ENCODE measurements around the gene ASTN1.

The ASTN1 gene

DNA sequence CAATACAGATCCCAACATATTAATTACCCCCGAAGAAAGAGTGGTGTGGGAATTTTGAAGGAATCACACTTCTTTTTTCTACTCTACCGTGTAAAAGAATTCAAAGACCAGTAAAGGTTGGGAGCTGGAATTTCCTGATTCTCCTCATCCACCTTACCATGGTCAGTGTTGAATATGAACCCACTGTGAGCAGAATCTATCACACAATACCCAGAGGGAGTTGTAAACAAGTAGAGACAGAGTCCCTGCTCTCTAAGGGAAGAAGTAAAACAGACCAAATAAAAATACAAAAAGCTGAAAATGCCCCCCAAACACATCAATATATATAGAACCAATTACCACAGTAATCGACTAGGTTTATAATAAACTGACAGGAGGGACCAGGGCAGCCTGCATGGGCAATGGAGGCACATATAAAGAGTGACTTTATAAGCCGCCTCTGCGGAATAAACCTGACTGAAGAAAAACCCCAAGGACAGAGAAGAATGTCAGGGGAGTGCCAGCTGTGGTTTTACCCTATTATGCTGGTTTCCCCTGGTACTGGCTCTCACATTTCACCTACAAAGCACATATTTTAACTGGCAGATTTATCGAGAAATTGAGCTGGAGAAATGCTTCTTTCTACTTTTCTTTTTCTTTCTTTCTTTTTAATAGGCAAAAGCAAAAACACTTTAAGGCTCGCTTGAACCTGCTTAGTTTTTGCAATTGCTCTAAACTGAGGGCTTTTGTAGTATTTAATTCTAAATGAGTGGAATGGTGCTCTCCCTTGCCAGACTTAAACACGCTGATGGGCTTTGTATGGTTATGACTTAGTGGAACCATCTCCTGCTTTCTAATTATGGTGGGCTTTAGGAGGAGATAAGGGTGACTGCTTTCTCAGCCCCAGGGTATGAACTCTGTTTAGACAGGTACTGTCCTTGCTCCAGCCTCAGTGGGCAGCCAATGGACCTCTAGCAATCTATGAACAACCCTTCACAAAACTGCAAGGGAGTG is 244.8 kb downstream of the ASTN1 start:
- DNase-seq = no peak

DNA sequence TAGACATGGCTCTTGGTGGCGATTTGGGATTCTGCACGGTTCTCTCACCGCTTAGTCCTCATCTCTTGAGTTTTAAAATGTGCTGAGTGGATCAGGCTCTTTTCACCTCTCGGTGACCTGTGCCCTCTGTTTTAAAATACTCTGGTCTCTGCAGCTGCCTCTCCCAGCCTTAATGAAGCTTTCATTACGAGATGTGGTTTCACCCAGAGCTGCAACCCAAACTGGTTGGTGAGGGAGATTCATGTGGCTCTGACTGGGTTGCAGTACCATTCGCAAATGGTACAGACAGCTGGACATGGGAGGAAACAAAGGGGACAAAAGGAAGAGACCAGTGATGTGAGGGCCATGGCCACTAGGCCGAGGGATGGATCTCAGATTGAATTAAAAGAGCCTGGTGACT is 258.9 kb downstream of the ASTN1 start:
- DNase-seq = no peak

DNA sequence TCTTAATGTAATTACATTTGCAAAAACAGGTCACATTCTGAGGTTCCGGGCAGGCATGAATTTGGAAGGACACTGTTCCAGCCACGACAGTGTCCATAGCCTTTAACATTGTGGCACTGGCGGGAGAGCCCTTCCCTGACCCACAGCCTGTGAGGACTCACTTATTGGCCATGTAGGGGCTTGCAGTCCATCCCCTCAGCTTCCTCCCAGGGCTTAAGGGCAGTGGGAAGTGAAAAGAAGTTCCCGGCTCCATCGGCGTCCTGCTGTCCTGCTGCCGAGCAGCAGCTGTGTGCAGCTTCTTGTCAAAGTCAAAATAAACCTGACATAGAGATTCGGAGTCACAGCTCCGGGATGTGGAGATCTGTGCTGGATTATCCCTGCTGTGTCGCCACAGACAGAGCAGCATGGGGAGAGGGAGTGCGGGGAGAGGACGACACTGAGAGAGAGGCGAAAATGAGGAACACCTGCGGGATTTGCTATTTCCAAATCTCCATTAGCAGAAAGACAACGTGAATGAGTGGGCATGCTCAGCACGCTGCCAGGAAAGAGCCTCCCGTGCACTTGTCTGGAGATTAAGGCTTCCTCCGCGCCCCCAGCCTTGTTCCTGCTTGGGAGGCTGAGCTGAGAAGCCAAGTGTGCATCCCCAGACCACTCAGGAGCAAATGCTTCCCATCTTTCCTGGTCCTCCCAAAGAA is 260.3 kb downstream of the ASTN1 start:
- DNase-seq = no peak

DNA sequence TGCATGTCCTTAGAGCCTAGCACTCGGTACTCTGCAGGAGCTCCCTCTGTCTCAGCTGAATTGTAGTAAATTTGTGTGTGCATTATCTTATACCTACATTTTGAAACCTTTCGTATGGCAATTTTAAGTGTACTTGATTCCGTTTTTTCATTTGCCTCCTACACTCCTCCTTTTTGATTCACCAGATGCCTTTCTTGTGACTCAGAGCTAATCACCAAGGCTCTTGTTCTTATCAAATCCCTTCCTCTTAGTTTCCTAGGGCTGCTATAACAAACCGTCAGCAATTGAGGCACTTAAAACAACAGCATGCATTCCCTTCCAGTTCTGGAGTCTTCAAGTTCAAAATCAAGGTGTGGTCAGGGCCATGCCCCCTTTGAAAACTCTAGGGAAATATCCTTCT is 261.0 kb downstream of the ASTN1 start:
- no peak for DNase-seq

DNA sequence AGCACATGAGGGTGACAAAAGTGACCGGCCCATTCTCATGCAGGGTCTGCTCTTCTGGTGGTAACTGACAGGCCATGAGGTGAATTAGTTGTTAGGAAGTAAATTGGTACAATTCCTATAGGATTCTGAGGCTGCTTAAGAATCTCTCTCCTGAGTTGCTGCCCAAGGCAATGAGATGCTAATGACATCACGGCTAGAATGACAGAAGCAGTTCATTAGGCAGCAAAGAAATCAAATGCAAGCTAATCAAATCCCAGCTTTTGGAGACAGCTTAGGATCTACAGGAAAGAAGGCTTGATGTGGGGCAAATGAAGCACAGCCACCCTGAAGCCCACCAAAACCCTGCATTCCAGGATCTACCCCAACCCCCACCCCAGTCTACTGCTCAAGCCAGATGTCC is 265.2 kb downstream of the ASTN1 start:
- no peak for DNase-seq

DNA sequence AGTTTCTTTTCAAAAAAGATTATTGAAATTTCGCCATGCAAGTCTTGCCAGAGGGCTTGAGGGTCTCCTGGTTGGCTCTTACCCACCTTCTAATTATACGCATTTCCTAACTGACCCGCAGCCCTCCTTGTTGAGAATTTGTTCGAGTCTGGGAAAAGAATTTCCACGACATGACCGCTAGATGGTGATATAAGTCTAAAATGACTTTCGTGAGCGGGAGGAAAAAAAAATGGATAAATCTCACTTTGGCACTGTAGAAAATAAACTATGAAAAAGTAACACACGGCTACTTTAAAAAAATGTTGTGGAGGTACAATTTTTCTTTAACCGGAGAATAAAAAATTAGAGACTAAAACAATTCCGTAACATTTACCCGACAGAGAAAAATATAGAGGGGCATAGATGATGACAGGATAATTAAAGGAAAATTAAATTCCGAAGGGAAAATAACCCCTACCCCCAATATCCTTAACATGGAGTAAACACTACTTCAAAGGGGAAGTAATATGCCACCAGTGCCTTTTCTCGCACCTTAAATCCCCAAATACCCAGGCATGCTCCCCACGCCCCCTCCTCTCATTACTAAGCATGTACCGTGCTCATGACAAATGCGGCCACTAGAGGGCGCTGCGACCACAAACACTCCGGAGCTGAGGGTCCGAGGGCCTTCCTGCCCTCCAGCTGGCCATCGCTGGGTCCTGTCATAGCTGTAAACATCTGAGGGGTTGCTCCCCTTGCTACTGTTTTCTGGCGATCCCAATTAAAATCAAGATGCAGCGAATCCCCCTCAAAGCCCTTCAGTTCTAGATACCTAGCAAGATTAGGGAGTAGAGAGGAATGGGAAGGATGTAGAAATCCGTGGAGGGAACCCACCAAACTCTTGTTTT is 266.9 kb downstream of the ASTN1 start:
- peak; percentile 61 to 65 for DNase-seq

DNA sequence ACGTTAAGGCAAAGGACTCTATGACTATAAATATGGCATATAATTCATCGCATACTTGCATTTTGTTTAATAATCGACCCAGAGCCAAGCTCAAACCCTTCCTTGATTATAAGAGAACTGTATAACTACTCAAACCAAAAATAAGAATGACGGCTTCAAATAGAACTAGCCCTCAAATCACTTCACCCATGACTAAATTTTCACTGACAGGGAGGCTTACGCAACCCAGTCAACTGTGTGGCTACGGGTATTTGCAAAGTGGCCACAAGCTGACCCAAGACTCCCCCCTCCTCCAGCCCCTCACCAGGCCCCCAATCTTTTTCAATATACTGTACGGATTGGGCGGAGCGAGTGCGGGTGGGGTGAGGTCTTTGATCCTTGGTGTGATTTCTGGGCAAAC is 268.3 kb downstream of the ASTN1 start:
- no peak for DNase-seq

DNA sequence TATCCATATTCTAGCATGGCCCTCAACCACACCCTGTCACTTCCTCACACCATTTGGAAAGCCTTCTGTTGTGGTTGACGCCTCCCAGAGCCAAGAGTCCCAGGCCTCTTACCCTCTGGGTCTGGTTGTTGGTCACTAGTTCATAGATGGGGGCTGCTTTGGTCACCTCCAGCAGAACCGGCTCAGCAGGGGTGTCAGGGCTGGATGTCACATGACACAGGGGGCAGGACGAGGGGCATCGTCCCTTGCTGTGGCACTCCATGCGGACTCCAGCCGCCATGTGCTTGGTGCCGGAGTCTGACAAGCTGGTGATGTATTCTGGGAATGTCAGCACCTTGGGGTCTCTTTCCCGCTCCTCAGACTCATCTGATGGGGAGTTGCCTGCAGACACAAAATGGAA is 270.1 kb downstream of the ASTN1 start:
- no peak for DNase-seq

DNA sequence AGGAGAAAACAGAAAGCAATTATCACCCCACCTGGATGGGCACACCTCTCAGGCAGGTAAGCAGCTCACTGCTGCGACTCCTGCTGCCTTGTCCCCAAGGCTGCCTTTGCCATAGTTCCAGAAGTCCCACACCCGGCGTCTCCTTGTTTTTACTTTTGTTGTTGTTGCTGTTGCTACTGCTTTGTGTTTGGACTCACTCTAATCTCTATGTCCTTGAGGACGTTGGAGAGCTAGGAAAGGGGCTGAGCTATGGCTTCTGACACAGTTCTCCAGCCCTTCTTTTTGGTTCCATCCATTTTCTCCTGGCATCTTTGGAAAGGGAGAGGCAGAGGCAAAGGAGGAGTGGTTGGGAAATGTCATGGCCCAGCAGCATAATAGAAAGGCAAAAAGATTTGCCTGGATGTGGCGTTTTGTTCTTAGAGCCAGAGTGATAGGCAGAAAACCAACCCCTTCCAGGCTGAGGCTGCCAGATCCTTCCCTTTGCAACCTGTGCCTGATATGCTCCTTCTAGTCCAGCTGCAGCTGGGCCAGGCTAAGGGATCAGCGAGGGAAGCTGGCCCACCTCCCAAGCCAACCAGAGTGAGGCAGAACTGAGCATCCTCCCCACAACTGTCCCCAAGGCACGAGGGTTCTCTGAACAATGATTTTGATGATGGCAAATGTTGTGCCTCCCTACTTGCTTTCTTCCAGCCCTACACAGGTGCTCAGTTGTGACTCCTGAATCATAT is 270.7 kb downstream of the ASTN1 start:
- no peak for DNase-seq

DNA sequence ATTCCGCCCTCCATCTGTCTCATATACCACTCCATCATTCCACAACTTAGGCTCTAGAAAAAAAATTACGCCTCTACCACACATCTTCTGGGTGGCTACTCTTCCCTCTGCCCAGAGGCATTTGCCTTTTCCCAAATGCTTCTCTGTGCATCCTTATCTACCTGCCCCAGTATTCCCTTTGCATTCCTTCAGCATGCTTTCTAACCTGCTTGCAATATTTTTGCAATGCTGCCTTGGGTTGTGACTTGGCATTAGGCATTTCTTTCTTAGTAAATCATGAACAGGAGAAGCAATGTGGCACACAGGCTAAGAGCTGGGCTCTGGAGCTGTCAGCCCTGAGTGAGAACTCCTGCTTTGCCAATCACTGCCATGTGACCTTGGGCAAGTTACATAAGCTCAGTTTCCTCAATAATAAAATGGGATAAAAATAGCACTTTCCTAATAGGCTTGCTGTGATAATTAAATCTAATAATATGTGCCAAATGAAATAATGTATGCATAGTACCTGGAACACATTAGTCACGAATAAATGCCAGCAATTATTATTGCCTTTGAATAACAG is 276.0 kb downstream of the ASTN1 start:
- no peak for DNase-seq

DNA sequence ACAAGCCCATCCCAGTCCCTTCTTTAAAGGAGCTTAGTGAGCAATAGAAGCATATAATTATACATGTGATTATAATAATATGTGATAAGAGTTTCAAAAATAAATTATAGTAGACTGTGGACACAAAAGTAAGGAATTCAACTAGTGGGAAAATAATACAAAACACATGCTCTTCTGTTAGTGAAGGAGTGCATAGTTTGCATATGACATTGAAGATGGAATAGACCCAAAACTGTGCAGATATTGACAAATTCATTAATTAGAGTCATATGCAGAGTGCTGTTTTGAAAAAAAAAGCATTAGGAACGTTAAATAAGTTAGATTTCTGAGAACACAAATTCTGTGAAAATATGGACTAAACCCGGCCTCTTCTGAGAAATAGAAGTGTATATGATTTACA is 278.8 kb downstream of the ASTN1 start:
- no peak for DNase-seq

DNA sequence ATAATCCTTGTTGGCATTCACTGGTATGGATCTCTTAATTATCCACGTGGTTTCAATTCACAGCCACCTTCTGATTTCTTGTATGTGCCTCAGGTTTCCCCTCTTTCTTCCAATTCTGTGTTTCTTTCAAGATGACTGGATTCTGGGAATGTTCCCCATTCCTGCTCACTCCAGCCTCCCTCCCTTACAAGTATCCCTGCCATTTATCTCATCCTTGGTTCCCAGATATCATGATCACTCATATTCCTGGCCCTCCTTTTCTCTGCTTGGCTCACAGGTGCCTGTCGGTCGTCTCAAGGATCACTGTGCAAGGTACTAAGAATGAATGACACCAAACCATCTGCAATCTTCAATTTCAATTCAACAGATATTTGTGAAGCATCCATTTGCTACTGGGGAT is 279.2 kb downstream of the ASTN1 start:
- no peak for DNase-seq

DNA sequence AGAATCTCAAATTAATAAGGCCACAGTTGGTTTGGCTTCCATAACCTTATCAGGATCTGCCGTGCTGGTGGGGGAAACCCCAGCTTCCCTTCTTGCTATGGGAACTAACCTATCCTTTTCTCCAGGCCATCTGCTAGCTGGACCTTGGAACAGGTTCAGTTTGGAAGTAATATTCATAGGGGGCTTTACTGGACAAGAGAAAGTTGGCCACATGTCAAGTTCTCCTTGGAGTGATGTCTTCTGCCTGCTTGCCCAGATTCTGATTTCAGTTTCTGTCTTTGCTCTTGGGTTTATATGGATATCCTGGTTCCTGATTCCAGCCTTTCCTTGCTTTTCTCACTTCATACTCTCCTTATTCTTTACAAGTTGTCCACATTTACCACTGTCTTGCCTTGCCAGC is 279.6 kb downstream of the ASTN1 start:
- no peak for DNase-seq

DNA sequence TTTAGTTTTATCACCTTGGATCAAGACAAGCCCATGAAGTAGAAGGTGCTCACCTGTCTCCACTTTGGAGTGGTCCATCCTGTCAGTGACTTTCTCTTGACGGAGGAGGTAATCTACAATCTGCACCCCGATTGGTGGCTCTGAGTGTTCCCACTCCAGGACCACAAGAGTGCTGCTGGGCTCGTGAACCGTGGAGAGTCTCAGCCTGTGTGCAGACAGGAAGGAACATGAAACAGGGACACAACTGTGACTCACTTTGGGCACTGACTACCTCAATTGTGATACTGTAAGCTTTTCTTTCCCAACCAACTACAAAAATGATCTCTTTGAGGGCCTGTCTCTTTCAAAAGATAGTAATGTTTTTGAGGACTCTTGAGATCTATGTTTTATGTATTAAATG is 280.2 kb downstream of the ASTN1 start:
- DNase-seq = no peak

DNA sequence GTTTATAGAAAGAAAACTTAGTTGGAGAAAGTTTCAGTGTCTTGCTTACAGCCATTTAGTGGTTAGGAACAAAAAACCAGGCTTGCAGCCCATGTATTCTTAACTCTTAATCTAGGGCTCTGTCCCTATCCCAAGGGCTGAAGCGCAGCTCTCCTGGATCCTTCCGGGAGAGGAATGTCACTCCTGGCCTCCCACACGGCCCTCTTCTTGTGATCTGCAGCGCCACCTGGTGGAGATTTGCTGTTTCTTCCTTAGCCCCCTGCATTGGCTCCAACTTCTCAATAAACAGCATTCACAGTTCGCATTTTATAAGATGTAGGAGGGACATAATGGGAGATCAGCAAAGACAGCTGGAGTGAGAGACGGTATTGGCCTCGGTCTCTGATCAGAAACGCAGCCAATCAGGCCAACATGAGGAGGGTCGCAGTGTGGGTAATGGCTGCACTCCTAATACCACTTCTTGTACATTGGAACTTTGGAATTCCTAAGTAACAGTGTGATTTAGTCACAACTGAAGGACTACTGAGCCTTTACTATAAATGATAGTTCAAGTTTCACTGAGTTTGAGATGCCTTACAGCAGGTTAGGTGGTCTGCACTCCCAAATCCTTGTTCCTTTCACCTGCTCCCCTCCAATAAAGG is 283.4 kb downstream of the ASTN1 start:
- DNase-seq = peak; percentile 55 to 61

DNA sequence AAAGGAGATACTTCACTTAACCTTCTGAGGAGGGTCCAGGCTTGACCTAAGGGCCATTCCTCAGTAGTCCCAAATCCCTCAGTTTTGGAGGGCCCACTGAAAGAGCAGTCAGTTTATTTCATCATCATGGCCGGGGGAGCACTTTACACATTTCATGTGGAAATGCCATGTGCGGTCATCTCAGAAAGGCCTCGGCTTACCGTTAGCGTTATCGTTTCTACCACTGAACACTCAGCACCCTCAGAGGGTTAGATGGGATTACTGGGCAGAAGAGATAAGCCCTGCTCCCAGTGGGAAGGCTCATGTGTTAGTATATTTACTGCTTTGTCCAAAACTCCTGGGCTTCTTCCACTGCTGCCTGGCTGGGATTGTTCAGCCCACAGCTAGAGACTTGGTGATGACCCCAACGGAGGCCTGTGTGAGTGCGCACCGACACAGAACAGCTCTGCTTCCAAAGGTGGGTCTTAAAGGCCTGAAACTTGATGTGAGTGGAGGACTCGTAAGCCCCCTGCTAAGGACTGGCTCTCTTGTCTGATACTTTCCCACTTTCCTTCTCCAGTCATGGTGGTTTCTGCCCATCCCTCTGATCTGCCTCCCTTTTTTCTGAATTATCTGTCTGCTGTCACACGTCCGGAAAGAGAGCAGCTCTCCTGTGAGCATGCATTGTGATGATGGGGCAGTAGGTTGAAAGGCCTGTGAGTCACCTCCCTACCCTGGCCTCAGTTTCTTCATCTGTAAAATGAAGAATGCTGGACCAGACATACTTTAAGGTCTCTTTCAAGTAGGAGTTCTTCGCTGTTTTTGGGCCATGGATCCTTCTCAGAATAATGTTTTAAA is 284.5 kb downstream of the ASTN1 start:
- no peak for DNase-seq

DNA sequence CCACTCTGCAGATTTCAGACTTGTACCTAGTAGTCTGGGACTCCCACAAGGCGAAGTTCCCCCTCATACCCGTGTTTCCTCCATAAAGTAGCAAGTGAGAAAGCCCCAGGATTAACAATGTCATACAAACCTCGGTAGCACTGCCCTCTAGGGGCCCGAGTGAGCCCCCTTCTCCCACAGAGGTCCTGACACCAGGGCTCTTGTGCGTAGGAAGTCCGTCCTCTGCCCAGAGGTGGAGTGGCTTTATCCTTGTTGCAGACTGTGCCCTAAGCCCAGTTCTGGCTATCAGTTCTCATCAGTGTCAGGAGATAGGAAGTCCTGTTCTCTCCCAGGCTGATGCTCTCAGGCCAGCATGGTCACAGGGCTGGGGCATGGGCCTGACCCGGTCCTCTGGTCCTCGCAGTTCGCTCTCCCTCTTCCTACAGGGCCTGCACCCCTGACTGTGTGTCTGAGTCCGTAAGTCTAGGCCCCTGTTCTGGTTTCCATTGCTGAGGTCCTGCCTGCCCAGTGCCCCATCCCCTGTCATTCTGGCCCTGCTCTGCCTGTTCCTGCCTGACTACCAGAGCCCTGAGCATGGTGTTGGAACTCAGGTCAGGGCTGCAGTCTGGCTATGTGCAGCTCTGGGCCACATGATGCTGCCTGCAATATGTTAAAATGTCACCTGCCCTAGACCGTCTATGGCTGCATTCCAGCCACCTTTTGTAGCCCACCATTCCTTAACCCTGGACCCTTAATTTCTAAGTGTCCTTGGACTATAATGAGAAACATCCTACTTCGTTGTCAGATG is 285.6 kb downstream of the ASTN1 start:
- no peak for DNase-seq

DNA sequence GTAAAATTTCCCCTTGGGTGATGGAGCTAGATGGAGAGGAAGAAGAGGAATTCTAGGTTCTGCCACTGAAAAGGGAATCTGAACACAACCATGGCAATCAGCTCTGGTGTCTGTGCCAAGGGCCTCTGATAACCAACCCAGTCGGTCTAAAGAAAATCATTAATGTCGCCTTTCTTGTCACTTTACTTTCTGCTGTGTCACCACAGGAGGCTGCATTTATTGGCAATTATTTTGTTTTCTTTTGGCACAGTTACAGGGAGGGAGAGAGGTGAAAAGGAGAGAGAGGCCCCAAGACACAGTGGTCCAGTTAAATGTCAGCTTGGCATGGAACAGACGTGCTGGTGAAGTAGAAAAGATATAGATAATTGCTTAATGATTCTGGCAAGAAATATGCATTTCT is 287.0 kb downstream of the ASTN1 start:
- no peak for DNase-seq

DNA sequence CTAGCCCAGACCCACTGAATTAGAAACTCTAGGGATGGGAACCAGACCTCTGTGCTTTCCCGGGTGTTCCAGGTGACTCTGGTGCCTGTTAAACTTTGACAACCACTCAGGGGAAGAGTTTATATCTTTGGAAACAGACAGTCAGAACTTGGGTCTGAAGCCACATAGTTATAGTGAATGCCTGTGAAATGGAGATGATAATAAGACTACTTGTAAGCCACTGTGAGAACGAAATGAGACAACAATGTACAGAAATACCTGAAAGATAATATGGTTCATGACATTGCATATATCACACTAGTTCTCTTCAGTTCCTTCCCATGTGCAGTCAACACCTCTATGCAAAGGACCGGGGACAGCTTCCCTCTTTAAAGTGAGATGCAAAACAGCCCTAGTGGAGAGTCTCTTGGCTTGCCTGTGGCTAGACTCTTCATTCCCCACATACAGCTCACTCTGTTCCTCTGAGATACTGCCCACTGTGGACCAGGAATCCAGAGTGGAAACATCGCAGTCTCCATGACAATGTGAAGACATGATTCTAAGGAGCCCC is 287.5 kb downstream of the ASTN1 start:
- DNase-seq = no peak

DNA sequence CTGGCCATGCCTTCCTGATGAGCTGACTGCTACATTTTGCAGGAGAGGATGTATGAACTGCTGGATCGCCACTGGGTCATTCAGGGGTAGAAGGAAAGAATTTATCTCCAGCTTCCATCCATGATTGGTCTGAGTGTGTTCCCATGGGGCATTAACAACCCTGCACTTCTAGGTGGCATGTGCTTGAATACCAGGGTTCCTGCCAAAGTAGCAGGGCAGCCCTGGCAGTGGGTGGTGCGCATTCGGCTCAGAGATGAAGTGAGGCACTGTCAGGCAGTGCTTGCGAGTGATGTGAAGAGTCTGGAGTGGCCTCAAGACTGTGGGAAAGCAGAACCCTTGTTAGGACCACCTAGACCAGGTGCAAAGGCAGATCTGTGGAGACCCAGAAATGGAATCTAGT is 294.9 kb downstream of the ASTN1 start:
- DNase-seq = no peak

All from activated T-cell treated with anti-CD3 and anti-CD28 coated beads, Interleukin-2, amount 50 U/mL, for 48 hours (primary cell).